Mucosa of stomach (tissue), 1 donor: ENCODE measurements around the gene TBC1D1.

Experiments
- H3K27me3 ChIP-seq: one replicate; pipeline ENCODE4 v1.7.0; 2013; ENCODE audit warnings: mild to moderate bottlenecking, low read length; ENCODE audit not compliant: control insufficient read depth, insufficient read depth
- H3K36me3 ChIP-seq: one replicate; pipeline ENCODE4 v1.7.0; 2013; ENCODE audit warnings: low read length; ENCODE audit not compliant: control insufficient read depth, insufficient read depth
- H3K4me1 ChIP-seq: one replicate; pipeline ENCODE4 v1.7.0; 2013; ENCODE audit warnings: mild to moderate bottlenecking, low read length; ENCODE audit not compliant: control insufficient read depth, insufficient read depth
- H3K4me3 ChIP-seq: one replicate; pipeline ENCODE4 v1.7.0; 2013; ENCODE audit warnings: low read length
- H3K9ac ChIP-seq: one replicate; pipeline ENCODE4 v1.7.0; 2013; ENCODE audit warnings: mild to moderate bottlenecking, low read length, moderate library complexity
- H3K9me3 ChIP-seq: one replicate; pipeline ENCODE4 v1.7.0; 2013; ENCODE audit warnings: mild to moderate bottlenecking, low read length, moderate library complexity; ENCODE audit not compliant: control insufficient read depth
- donor health status: Pancreatic carcinoma.

TBC1D1 gene

DNA sequence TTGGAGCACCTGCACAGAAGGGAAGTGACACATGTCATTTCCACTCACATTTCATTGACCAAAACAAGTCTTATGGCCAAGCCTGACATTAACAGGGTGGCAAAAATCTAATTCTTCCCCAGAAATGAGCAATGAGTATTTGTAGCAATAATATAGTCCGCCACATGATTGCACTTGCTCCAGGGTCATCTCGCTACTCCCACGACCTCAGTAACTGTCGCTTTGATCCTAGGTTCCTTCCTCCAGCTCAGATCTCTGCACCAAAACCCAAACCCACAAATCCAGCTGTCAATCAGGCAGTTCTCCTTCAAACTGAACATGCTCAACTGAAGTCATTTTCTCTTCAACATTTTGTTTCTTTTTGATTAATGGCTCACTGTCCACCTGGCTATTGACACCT is 44.1 kb downstream of the TBC1D1 start:
- H3K4me3 ChIP-seq = no peak overlapping the region
- H3K4me1 ChIP-seq = no peaks in the 10 kb centered on the region
- no peaks in the 10 kb centered on the region for H3K27me3 ChIP-seq
- H3K9me3 ChIP-seq = no peaks in the 10 kb centered on the region
- no peak overlapping the region for H3K9ac ChIP-seq
- no peaks in the 10 kb centered on the region for H3K36me3 ChIP-seq

- Histone ChIP-seq H3K4me1 (no peaks in the 10 kb centered on the region), H3K9ac (no peak overlapping the region), H3K27me3 (no peaks in the 10 kb centered on the region), H3K9me3 (no peaks in the 10 kb centered on the region), H3K36me3 (no peaks in the 10 kb centered on the region), H3K4me3 (no peak overlapping the region)
These were observed 46.1 kb downstream of the TBC1D1 start for GRCh38 chr4:37936889-37937498.

GRCh38 chr4:37938208-37938607 is 47.3 kb downstream of the TBC1D1 start:
- Histone ChIP-seq H3K9ac (no peak overlapping the region), H3K27me3 (no peaks in the 10 kb centered on the region), H3K36me3 (no peaks in the 10 kb centered on the region), H3K9me3 (no peaks in the 10 kb centered on the region), H3K4me1 (no peaks in the 10 kb centered on the region), H3K4me3 (no peak overlapping the region)

GRCh38 chr4:37946503-37947179 is 55.8 kb downstream of the TBC1D1 start:
- Histone ChIP-seq H3K4me1 (no peaks in the 10 kb centered on the region), H3K9ac (no peak overlapping the region), H3K9me3 (no peaks in the 10 kb centered on the region), H3K27me3 (no peaks in the 10 kb centered on the region), H3K36me3 (no peaks in the 10 kb centered on the region), H3K4me3 (no peak overlapping the region)

GRCh38 chr4:37948542-37948941 is 57.7 kb downstream of the TBC1D1 start:
- Histone ChIP-seq H3K4me3 (no peak overlapping the region), H3K4me1 (no peaks in the 10 kb centered on the region), H3K36me3 (no peaks in the 10 kb centered on the region), H3K9me3 (no peaks in the 10 kb centered on the region), H3K9ac (no peak overlapping the region), H3K27me3 (no peaks in the 10 kb centered on the region)

GRCh38 chr4:37949636-37950426 is 58.9 kb downstream of the TBC1D1 start:
- Histone ChIP-seq H3K36me3 (no peaks in the 10 kb centered on the region), H3K9ac (no peak overlapping the region), H3K27me3 (no peaks in the 10 kb centered on the region), H3K9me3 (no peaks in the 10 kb centered on the region), H3K4me3 (no peak overlapping the region), H3K4me1 (no peaks in the 10 kb centered on the region)

DNA sequence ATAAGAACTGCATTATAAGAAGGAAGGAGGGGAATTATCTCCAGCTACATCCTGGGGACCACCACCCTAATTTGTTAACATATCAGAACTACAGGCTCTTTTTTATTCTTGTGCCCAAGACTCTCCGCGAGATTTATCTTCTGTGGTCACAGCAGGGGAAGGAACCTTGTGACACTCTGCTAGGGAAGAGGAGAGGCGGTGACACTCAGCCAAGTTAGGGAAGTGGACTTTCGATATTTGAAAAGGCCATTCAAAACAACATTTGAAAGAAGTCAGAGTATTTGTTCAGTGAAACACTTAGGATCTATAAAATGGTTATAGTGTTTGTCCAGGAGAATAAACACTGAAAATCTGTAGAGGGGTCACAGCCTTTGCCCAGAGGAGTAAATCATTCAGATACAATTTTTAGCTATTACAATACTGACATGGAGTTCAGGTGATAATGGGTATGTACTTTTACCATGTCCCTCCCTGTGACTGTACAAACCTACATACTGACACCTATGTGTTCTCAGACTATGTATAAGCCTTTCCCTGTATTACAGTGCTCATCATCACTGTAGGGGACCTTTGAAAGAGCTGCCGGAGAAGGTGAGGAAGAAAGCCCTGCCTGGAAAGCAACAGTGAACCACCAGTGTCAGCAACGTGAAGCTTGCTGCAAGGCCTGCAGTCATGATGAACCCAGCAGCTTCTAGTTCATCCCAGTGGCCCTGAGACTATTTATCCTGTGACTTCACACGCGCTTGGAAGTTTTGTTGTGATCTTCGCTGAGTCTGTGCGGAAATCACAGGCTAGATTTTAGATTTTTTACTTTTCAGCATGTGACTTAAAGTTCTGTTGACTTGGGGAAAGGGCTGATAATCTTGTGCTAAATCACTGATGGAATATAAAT is 60.8 kb downstream of the TBC1D1 start:
- H3K4me1 ChIP-seq = no peaks in the 10 kb centered on the region

DNA sequence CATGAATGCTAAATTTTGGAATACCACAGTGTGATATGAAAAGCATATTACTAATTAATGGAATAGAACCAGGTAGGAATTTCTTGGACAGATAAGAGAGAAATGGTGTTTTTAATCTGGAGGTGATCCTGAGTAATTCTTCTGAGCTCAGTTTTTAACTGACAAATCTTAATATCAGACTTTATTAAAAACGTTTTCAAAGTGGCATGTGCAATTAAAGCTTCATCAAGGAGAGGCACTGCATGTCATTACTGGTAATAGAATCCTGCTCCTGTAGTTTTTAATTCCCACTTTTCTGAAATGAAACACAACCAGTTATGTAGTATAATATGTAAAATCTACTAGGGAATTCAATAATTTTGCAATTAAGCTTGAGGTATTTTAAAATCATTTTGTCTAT is 62.3 kb downstream of the TBC1D1 start:
- Histone ChIP-seq H3K4me3 (no peak overlapping the region), H3K9me3 (no peaks in the 10 kb centered on the region), H3K4me1 (no peaks in the 10 kb centered on the region), H3K36me3 (no peaks in the 10 kb centered on the region), H3K9ac (no peak overlapping the region), H3K27me3 (no peaks in the 10 kb centered on the region)

More for the DNA sequence above, 60.8 kb downstream of the TBC1D1 start:
- no peaks in the 10 kb centered on the region for H3K36me3 ChIP-seq
- no peaks in the 10 kb centered on the region for H3K27me3 ChIP-seq
- H3K9me3 ChIP-seq = no peaks in the 10 kb centered on the region
- H3K9ac ChIP-seq = no peak overlapping the region
- H3K4me3 ChIP-seq = no peak overlapping the region

DNA sequence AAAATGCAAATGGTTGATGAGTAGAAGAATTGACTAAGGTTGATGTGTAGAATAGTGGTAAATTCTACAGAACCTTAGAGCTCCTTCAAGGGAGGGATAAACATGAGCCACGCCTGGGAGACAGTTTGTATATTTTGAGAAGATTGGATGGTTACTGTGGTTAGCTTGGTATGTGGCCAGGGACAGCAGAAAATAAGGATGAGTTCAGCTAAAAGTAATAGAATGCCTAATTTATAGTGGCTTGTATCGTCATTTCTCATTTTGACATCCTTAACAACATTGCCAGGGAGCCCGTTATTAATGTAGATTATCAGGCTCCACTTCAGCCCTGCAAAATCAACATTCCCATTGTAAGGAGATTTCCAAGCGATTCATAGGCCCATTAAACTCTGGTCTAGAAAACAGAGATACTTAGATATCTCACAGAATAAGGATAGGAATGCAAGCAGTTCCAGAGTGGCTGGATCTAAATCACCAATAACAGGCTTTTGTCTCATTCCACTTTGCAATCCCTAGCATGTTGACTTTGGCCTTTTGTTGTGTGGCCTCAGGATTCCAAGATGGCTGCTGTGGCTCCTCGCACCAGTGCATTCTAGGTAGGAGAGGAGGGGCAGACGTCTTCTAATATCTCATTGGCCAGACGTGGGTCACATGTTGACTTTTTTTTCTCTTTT is 62.9 kb downstream of the TBC1D1 start:
- H3K27me3 ChIP-seq = no peaks in the 10 kb centered on the region
- H3K4me1 ChIP-seq = no peaks in the 10 kb centered on the region
- H3K4me3 ChIP-seq = no peak overlapping the region
- H3K36me3 ChIP-seq = no peaks in the 10 kb centered on the region
- H3K9me3 ChIP-seq = no peaks in the 10 kb centered on the region
- H3K9ac ChIP-seq = no peak overlapping the region

GRCh38 chr4:37956941-37957340 is 66.1 kb downstream of the TBC1D1 start:
- no peaks in the 10 kb centered on the region for H3K9me3 ChIP-seq
- H3K4me1 ChIP-seq = no peaks in the 10 kb centered on the region
- H3K27me3 ChIP-seq = no peaks in the 10 kb centered on the region
- no peak overlapping the region for H3K9ac ChIP-seq
- H3K4me3 ChIP-seq = no peak overlapping the region
- H3K36me3 ChIP-seq = no peaks in the 10 kb centered on the region

- H3K36me3 ChIP-seq = no peaks in the 10 kb centered on the region
- no peak overlapping the region for H3K9ac ChIP-seq
- no peak overlapping the region for H3K4me3 ChIP-seq
- H3K4me1 ChIP-seq = no peaks in the 10 kb centered on the region
- no peaks in the 10 kb centered on the region for H3K9me3 ChIP-seq
- no peaks in the 10 kb centered on the region for H3K27me3 ChIP-seq
These were observed 68.0 kb downstream of the TBC1D1 start for GRCh38 chr4:37958932-37959331.
